Epithelial cell of esophagus (primary cell): ENCODE measurements around the gene RGS3.

Experiments used
- DNase-seq: peaks from one replicate; pipeline ENCODE4 v3.0.0; 2010; ENCODE audit warnings: low read depth
- H3K4me3 ChIP-seq: 2 replicates; pipeline ENCODE4 v1.5.1; 2011; ENCODE audit warnings: mild to moderate bottlenecking, low read length, control low read depth
- TF ChIP-seq, protein P1 (sequence below): IDR thresholded peaks from 2 replicates; pipeline ENCODE4 v1.5.1; 2011; ENCODE audit warnings: low read depth, mild to moderate bottlenecking, low read length, control low read depth, inconsistent platforms; ENCODE audit not compliant: insufficient read depth; ENCODE audit errors: missing control alignments

RGS3 gene

DNA sequence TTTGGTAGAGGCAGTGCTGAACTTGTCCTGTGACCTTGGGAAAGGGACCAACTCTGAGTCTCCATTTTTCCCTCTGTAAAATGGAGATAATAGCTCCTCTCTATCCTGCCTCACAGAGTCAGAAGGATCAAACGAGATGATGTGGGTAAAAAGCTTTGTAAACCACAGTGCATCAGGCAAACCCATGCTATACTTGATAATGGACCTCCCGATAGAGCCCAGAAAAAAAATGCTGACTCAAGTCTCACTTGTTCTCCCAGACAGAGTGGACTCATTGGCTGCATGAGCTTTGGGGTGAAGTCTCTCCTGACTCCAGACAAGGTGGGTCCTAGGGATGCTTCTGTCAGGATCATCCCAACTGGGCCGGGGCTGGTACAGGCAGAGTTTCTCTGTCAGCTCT lies 32.0 kb downstream of the RGS3 start:
- TF ChIP-seq, protein P1, sequence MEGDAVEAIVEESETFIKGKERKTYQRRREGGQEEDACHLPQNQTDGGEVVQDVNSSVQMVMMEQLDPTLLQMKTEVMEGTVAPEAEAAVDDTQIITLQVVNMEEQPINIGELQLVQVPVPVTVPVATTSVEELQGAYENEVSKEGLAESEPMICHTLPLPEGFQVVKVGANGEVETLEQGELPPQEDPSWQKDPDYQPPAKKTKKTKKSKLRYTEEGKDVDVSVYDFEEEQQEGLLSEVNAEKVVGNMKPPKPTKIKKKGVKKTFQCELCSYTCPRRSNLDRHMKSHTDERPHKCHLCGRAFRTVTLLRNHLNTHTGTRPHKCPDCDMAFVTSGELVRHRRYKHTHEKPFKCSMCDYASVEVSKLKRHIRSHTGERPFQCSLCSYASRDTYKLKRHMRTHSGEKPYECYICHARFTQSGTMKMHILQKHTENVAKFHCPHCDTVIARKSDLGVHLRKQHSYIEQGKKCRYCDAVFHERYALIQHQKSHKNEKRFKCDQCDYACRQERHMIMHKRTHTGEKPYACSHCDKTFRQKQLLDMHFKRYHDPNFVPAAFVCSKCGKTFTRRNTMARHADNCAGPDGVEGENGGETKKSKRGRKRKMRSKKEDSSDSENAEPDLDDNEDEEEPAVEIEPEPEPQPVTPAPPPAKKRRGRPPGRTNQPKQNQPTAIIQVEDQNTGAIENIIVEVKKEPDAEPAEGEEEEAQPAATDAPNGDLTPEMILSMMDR: no peak
- no peak for DNase-seq
- H3K4me3 ChIP-seq: no peak overlapping the region

DNA sequence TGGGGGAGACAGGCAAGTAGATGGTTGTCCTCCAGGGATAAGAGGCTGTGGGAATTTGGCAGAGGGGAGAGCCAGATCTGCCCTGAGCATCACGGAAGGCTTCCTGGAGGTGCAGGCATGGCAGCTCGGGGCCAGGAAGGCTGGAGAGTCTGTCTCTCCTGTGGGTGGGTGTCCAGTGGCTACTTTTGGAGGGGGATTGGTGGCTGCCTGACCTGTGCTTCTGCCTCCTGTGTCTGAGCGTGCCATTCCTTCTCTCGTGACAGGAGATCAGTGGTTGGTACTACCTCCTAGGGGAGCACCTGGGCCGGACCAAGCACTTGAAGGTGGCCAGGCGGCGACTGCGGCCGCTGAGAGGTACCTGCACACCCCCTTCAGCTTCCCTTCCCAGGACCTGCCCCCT lies 33.5 kb downstream of the RGS3 start:
- no peak overlapping the region for H3K4me3 ChIP-seq
- DNase-seq: no peak
- TF ChIP-seq, protein P1: no peak

DNA sequence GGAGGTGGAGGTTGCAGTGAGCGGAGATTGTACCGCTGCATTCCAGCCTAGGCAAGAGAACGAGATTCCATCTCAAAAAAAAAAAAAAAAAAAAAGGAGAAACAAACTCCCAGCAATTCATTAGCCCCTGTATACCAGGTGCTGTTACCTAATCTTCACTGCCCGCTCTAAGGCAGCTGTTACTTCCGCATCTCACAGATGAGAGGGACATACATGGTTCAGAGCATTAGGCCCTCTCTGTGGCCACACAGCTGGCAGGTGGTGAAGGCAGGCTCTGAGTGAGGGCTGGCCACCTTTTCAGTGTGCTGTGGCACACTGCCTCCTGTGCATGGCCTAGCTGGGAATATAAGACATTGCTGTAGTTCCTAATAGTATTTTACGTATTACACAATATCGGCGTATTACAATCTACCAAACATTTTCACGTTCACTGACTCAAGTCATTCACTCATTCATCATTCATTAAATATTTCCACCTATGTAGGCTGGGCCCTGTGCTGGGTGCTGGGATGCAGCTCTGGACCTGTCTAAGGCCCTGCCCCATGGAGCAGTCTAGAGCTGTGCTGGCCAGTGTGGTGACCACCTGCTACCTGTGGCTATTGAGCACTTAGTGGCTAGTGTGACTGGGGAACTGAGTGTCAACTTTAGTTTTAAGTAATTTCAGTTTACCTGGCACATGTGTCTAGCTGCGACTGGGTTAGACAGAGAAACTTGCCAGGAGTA lies 35.8 kb downstream of the RGS3 start:
- TF ChIP-seq, protein P1: no peak
- no peak for DNase-seq
- no peak overlapping the region for H3K4me3 ChIP-seq

DNA sequence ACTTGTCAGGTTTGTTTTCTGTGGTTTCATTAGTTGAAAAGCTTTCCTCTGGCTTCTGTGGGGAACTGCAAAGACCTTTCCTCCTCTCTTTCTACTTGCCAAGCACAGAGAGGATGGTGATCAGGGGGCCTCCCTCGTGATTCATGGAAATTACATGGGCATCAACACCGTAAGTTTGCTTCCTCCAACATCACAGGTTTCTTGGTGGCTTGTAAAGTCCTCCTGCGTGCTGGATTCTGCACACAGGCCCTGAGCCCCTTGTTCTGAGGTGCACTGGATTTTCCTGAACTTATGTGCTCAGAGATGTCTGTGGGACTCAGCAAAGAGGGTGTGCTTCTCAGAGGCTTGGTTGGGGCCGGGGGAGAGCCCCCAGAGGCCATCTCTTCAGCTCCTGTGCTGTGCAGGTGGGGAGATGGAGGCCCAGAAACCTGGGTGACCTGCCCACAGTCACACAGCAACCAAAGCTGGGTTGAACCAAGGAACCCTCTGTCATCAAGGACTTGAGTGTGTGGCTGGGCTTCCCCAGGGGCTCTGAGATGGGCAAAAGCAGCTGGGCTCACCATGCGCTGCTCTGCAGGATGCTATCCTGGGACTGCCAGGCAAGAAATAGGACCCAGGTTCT lies 36.5 kb downstream of the RGS3 start:
- DNase-seq: no peak
- H3K4me3 ChIP-seq: no peak overlapping the region
- TF ChIP-seq, protein P1: no peak

DNA sequence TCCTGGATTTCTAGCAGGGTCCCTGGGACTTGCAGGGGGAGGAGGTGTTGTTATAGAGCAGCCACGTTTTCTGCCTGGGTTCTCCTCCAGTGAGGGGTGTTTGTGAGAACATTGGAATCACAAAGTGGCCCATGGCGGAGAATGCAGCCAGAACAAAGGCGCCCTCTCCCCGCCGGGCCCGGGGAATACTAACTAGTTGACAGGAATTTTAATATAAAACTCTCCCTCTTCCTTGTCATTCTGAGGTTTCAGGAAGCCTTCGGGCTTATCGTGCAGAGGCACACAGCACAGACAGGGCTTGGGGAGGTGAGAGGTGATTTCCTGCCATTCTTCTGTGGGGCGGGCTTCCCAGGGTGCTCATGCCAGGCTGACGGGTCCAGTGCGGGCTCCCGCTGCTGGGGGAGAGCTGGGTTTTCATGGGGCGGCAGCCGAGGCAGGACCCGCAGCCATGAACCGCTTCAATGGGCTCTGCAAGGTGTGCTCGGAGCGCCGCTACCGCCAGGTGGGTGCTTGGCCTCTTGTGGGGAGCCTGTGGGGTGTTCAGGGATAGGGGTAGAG lies 37.7 kb downstream of the RGS3 start:
- H3K4me3 ChIP-seq: no peak overlapping the region

DNA sequence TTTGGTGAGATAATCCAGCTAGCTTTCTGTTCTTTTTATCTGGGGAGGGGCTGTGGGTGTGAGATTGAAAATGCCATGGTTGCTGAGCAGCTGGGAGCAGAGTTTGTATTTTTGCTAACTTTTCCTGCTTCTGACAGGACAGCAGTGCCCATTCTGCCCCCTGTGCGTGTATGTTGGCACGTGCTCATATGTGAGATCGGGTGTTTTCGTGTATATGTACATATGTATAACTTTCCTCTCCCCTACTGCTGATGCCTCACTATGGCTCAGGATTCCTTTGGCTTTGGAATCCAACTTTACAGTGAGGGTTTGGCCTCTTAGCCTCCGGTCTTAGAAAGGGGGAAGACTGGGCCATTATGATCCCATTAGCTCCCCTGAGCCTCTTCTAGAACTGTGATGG lies 38.3 kb downstream of the RGS3 start:
- DNase-seq: no peak
- no peak overlapping the region for H3K4me3 ChIP-seq
- TF ChIP-seq, protein P1: no peak

More for the DNA sequence above, 37.7 kb downstream of the RGS3 start:
- DNase-seq: no peak
- TF ChIP-seq, protein P1: no peak

DNA sequence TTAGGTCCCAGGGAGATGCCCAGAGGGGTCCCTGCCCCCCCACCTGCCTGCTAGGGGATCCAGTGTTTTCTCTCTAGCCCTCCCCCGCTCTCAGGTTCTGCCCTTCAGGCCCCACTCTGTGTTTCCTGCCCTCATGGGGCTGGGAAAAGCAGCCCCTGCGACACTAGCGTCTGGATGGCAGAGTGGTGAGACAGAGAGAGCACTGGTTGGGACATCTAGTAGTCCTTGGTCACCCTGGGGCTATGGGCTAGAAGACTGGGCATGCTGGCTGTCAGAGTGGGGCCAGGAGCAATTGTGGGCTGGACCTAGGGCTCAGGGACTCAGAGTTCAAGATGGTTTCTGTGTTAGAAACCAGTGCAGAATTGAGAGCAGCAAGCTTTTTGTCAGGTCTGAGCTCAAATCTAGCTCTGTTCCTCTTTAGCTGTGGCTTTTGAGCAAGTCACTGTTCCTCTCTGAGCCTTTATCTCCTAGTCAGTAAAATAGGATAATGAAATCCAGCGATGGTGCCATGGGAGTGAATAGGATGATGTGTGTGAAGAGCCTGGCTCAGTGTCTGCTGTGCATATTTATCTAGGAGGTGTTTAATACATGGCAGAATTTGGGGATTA lies 39.0 kb downstream of the RGS3 start:
- TF ChIP-seq, protein P1: no peak
- H3K4me3 ChIP-seq: no peak overlapping the region
- DNase-seq: no peak
